Fibroblast of lung (primary cell): Measurements from ENCODE around the gene ADRB2.

Experiments used
- EZH2 ChIP-seq: IDR thresholded peaks from 2 replicates; pipeline ENCODE4 v1.5.1; 2012; ENCODE audit warnings: low read length, control low read depth, mild to moderate bottlenecking; ENCODE audit errors: missing control alignments
- TF ChIP-seq, protein P1 (sequence below), 2 donors: IDR thresholded peaks in 1 of 2; conservative IDR thresholded peaks in 1 of 2; 1 replicate in 1 of 2; 2 replicates in 1 of 2; pipeline ENCODE4 v1.5.1; 2011 to 2012; ENCODE audit warnings: low read length in 2 of 2, control low read depth in 1 of 2, inconsistent platforms in 1 of 2, low read depth in 1 of 2, mild to moderate bottlenecking in 1 of 2

DNA sequence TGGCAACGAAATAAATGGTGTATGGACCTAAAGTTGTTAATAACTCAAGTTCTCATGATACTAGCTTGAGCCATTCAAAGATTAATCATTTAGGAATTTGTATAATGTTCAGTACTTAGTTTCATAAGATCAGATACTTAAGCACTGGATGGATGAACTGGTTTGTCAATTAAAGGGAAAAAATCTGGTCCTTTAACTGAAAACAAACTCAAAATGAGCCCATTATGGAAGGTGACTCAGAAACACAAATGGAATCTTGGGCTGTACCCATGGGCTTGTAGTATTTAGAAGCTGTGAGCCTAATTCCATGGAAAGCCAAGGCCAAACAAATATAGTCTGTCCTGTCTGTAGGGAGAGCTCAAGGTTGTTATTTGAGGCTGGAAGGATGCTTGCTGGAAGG is 27.6 kb upstream of the ADRB2 start:
- TF ChIP-seq EZH2 = no peak
- TF ChIP-seq, protein P1, sequence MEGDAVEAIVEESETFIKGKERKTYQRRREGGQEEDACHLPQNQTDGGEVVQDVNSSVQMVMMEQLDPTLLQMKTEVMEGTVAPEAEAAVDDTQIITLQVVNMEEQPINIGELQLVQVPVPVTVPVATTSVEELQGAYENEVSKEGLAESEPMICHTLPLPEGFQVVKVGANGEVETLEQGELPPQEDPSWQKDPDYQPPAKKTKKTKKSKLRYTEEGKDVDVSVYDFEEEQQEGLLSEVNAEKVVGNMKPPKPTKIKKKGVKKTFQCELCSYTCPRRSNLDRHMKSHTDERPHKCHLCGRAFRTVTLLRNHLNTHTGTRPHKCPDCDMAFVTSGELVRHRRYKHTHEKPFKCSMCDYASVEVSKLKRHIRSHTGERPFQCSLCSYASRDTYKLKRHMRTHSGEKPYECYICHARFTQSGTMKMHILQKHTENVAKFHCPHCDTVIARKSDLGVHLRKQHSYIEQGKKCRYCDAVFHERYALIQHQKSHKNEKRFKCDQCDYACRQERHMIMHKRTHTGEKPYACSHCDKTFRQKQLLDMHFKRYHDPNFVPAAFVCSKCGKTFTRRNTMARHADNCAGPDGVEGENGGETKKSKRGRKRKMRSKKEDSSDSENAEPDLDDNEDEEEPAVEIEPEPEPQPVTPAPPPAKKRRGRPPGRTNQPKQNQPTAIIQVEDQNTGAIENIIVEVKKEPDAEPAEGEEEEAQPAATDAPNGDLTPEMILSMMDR (conservative IDR thresholded peaks at IDR 0.05 in 1 of 2, IDR thresholded peaks at IDR 0.05 in 1 of 2; ENCODE audit: low read depth in 1 of 2, low read length in 2 of 2) = no peak
